CD4-positive, alpha-beta T cell treated with Interleukin-4 for 1 hour (primary cell): Measurements from ENCODE around the gene ECM1.

Experiments
- DNase-seq, 2 donors: peaks; one replicate each; pipeline ENCODE4 v3.0.0-alpha.2; 2020 to 2022

The ECM1 gene

GRCh38 chr1:150560011-150560438, 52.1 kb downstream of the ECM1 start:
- peak; percentile 78 to 81 for DNase-seq

- peak; percentile 86 to 88 for DNase-seq
These were observed 52.8 kb downstream of the ECM1 start for GRCh38 chr1:150560576-150561253.

GRCh38 chr1:150561254-150561973, 53.5 kb downstream of the ECM1 start:
- DNase-seq, result peak; percentile 70 to 75

- peak; percentile 90 to 94 for DNase-seq
These were observed 54.1 kb downstream of the ECM1 start for GRCh38 chr1:150561974-150562445.

- peak; percentile 88 to 93 for DNase-seq
These were observed 54.8 kb downstream of the ECM1 start for GRCh38 chr1:150562446-150563339.
